LNCAP (cell line): ENCODE measurements around the gene LAMA3.
A peak's percentile ranks its signal among the peaks of the same experiment; 100 is the strongest.

Source experiments
- CTCF ChIP-seq: fragments of 450-650 bp; IDR thresholded peaks from 2 replicates; pipeline ENCODE4 v1.5.1; 2017; ENCODE audit warnings: mild to moderate bottlenecking

LAMA3 gene, protein sequence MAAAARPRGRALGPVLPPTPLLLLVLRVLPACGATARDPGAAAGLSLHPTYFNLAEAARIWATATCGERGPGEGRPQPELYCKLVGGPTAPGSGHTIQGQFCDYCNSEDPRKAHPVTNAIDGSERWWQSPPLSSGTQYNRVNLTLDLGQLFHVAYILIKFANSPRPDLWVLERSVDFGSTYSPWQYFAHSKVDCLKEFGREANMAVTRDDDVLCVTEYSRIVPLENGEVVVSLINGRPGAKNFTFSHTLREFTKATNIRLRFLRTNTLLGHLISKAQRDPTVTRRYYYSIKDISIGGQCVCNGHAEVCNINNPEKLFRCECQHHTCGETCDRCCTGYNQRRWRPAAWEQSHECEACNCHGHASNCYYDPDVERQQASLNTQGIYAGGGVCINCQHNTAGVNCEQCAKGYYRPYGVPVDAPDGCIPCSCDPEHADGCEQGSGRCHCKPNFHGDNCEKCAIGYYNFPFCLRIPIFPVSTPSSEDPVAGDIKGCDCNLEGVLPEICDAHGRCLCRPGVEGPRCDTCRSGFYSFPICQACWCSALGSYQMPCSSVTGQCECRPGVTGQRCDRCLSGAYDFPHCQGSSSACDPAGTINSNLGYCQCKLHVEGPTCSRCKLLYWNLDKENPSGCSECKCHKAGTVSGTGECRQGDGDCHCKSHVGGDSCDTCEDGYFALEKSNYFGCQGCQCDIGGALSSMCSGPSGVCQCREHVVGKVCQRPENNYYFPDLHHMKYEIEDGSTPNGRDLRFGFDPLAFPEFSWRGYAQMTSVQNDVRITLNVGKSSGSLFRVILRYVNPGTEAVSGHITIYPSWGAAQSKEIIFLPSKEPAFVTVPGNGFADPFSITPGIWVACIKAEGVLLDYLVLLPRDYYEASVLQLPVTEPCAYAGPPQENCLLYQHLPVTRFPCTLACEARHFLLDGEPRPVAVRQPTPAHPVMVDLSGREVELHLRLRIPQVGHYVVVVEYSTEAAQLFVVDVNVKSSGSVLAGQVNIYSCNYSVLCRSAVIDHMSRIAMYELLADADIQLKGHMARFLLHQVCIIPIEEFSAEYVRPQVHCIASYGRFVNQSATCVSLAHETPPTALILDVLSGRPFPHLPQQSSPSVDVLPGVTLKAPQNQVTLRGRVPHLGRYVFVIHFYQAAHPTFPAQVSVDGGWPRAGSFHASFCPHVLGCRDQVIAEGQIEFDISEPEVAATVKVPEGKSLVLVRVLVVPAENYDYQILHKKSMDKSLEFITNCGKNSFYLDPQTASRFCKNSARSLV (N-terminal part only)

DNA sequence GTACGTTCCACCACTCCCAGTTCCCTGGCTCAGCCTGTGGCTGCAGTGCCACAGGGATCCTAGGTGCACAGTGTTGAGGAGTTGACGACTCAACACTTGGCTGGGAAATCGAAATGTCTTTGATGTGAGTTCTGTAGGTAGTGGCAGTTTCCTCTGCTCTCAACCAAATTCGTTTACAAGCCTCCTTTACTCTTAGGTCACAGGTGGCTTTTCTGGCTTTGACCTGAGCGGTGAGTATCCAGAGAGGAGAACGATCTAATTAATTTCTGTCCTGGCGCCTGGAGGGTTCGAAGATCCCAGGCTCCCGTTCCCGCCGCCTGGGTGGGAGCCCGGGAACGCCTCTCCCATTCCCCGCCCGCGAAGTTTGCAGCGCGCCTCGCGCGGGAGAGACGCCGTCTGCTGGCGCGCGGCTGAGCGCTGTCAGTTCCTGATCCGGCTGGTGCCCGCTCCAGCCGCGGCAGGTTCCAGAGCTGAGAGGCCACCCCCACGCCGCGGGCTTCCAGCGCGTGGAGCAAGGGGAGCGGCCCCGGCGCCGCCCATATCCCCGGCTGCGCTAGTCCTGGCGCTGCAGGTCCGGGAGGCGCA lies at the start of gene LAMA3:
TSS of gene LAMA3 (plus strand) at position 423 of the 585 bp plus-strand sequence. CDS start 231 bp downstream, outside the sequence.
- peak; percentile 44; the same call in 1 of the 2 replicates for TF ChIP-seq CTCF

GRCh38 chr18:23640052-23640451 lies 49.2 kb upstream of the LAMA3 start:
- no peak for TF ChIP-seq CTCF

GRCh38 chr18:23641143-23641720 lies 48.0 kb upstream of the LAMA3 start:
- TF ChIP-seq CTCF = no peak

GRCh38 chr18:23641937-23642666 lies 47.2 kb upstream of the LAMA3 start:
- no peak for TF ChIP-seq CTCF

DNA sequence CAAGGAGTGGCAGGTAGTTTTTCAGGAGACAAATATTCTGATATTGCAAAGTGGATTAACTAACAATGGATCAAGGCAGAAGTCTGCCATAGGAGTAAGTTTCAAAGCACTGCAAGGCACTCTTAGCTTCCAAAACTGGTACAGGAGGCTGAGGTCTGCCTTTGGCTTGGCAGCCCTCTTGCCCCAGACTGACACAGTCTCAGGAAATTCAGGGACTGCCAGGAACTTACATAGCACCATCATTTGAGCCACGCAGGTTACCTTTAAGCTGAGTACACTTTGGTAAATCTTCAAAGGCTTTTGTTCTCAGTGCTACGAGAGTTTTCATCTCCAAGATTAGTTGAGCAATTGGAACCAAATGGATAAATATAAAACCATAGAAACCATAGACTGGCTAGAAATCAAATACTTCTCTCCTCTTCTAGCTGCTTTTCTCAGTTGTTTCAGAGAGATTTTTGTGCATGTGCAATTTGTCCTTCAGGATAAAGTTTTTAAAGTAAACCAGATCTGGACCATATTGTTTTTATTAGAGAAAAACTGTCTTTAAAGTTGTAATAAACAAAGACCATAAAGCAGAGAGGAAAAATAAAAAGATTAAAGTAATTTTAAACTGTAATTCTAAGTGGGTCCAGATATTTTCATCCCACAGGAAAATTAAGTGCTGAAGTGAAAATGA lies 45.3 kb upstream of the LAMA3 start:
- no peak for TF ChIP-seq CTCF

DNA sequence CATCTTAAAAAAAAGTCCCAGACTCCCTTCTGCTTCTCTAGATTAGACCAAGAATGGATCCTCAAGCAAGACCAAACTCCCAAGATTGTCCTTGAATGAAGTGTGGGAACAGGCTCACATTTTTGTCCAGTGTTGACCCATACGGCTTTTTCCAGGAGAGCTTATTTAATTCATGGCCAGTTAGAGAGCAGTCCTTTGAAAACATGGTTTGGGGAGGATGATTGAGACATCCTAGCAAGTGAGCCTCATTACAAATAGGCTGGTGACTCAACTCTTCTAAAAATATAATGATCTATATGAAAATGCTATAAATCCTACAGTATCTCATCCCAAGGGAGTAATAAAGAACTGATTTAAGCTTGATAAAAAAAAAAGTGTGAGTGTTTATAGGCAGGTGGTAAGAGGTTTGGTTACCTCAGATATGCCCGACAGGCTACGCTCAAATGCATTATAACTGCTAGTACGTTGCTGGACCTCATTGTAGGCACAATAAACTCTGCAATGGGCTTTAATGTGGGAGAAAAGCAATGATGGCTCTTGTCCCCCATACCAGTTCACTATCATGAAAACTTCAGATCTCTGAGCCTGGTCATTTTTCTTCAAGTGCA lies 43.6 kb upstream of the LAMA3 start:
- TF ChIP-seq CTCF = no peak
